CD4-positive, CD25-positive, alpha-beta regulatory T cell (primary cell): ENCODE measurements around the gene LGMN. TPM values are rescaled to one million over a fixed set of nuclear protein-coding genes. Genes with fewer than 3 reads are reported as not detected.

Experiments used
- ATAC-seq, 2 donors: fragments of 150-1000 bp; cut with Tn5 transposase; one replicate each; pipeline ENCODE4 v1.10.0; 2021; ENCODE audit warnings: low read depth in 2 of 2, moderate number of reproducible peaks in 2 of 2, moderate library complexity in 1 of 2
- DNase-seq, 3 donors: peaks; one replicate each; pipeline versions ENCODE4 v3.0.0 to v3.0.0-alpha.2; 2012 to 2022; ENCODE audit warnings: mixed read lengths in 1 of 3
- H3K27ac ChIP-seq: one replicate; pipeline ENCODE4 v1.7.0; 2013; ENCODE audit warnings: mild to moderate bottlenecking, low read length; ENCODE audit not compliant: insufficient read depth, poor library complexity, severe bottlenecking
- H3K27me3 ChIP-seq: one replicate; pipeline ENCODE4 v1.7.0; 2013; ENCODE audit warnings: low read length; ENCODE audit not compliant: control insufficient read depth, insufficient read depth
- H3K36me3 ChIP-seq: one replicate; pipeline ENCODE4 v1.7.0; 2013; ENCODE audit warnings: mild to moderate bottlenecking, low read length, moderate library complexity; ENCODE audit not compliant: control insufficient read depth, insufficient read depth
- H3K4me1 ChIP-seq: 2 replicates; pipeline ENCODE4 v1.7.0; 2013; ENCODE audit warnings: mild to moderate bottlenecking, low read length; ENCODE audit not compliant: insufficient read depth, control insufficient read depth, poor library complexity, severe bottlenecking
- H3K4me3 ChIP-seq: one replicate; pipeline ENCODE4 v1.7.0; 2013; ENCODE audit warnings: low read depth, mild to moderate bottlenecking, low read length, moderate library complexity
- H3K9me3 ChIP-seq, 2 experiments: 1 replicate in 1 of 2; 2 replicates in 1 of 2; pipeline ENCODE4 v1.7.0; 2013; ENCODE audit warnings: low read length in 2 of 2, mild to moderate bottlenecking in 1 of 2, moderate library complexity in 1 of 2; ENCODE audit not compliant: control insufficient read depth in 2 of 2
- H3K27ac Mint-ChIP-seq, 3 donors: one replicate each; pipeline ENCODE4 v1.8.0; 2020 to 2022; ENCODE audit warnings: mild to moderate bottlenecking in 3 of 3, mixed read lengths in 3 of 3, moderate library complexity in 2 of 3
- H3K27me3 Mint-ChIP-seq: one replicate; pipeline ENCODE4 v1.8.0; 2022; ENCODE audit warnings: mild to moderate bottlenecking, mixed read lengths
- H3K36me3 Mint-ChIP-seq: one replicate; pipeline ENCODE4 v1.8.0; 2020; ENCODE audit warnings: mixed read lengths
- H3K4me1 Mint-ChIP-seq, 4 donors: one replicate each; pipeline ENCODE4 v1.8.0; 2020 to 2022; ENCODE audit warnings: mixed read lengths in 4 of 4, mild to moderate bottlenecking in 1 of 4
- H3K4me3 Mint-ChIP-seq, 4 donors: one replicate each; pipeline ENCODE4 v1.8.0; 2020 to 2022; ENCODE audit warnings: mild to moderate bottlenecking in 4 of 4, mixed read lengths in 4 of 4, moderate library complexity in 3 of 4
- H3K9me3 Mint-ChIP-seq, 7 donors: one replicate each; pipeline ENCODE4 v1.8.0; 2020 to 2022; ENCODE audit warnings: mixed read lengths in 7 of 7, mild to moderate bottlenecking in 3 of 7, moderate library complexity in 2 of 7
- polyA plus RNA-seq, 4 donors: library from polyadenylated mRNA; unstranded; fragments of 300-500 nt; fragmentation: Illumina TruSeq; gene quantifications; one replicate each; pipeline ENCODE4 v1.2.3, GENCODE V29; 2021
- total RNA-seq: library from RNA; stranded (reverse); gene quantifications from one replicate; pipeline ENCODE4 v1.2.3, GENCODE V29; 2022

LGMN gene
- 10.9 TPM for total RNA-seq
- 10 to 100 TPM; 15.4 to 34.4 (median 19.7) TPM for polyA plus RNA-seq

DNA sequence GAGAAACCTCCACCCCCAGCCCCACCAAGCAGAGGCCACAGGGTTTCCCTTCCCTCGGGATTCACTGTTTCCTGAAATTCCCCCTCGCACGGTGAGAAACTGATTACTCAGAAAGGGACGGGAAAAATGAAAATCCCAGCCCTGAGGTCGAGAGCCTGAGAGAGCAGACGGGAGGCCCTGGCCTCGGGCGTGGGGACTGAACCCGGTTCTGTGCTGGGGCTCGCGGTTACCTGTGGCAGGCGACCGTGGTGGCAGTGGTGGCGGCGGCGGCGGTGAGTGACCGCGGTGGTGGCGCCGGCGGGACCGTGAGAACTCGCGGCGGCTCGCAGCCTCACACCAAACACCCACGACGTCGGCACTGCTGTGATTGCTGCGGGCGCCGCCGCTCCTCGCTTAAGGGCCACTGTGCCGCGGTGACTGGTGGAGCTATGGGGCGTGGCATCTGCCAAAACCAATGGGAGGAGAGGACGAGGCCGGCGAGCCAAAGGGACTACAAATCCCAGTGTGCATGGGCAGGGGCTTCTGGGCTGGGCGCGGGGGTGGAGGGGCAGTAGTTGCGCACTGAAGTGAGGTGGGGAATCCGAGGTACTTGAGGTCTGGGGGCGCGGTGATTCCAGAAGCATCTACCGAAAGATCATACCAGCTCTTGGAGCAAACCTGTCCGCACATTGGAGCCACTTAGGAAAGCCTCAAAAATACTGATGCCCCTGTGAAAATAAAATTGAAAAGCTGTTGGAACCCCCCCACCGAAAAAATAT, at the start of gene LGMN:
Gene LGMN (minus strand): TSS at position 369 of the 758 bp plus-strand sequence. CDS start 15,841 bp downstream, outside the sequence.
- H3K36me3 ChIP-seq: no peaks in the 10 kb centered on the region
- peak within 1 kb of the TSS; percentile 87 for H3K4me3 ChIP-seq
- peak; percentile 73 to 93 (median 83) for DNase-seq
- Mint-ChIP-seq H3K4me3 (peak within 1 kb of the TSS; percentile 88 to 93 (median 90)), H3K27me3 (peaks cover 27% of the 10 kb centered on the region), H3K27ac (peak within 1 kb of the TSS in 2 of 3 donors; percentile 76 to 89), H3K9me3 (peaks cover 0 to 1% (median 0%) of the 10 kb centered on the region in 7 donors), H3K4me1 (peaks cover 17 to 56% (median 31%) of the 10 kb centered on the region in 4 donors), H3K36me3 (peaks cover 4% of the 10 kb centered on the region)
- H3K4me1 ChIP-seq: peaks cover 22% of the 10 kb centered on the region
- no peaks in the 10 kb centered on the region for H3K9me3 ChIP-seq
- peaks cover 5% of the 10 kb centered on the region for H3K27me3 ChIP-seq
- no peak within 1 kb of the TSS for H3K27ac ChIP-seq
- ATAC-seq: peak; percentile 95 to 97

- Histone ChIP-seq H3K27me3 (no peaks in the 10 kb centered on the region), H3K27ac (peak overlapping the region; percentile 80), H3K4me3 (peak overlapping the region; percentile 89), H3K4me1 (peaks cover 20% of the 10 kb centered on the region), H3K36me3 (peaks cover 15% of the 10 kb centered on the region), H3K9me3 (peaks cover 4 to 10% of the 10 kb centered on the region in 2 experiments)
- H3K27me3 Mint-ChIP-seq: peaks cover 6% of the 10 kb centered on the region
- H3K9me3 Mint-ChIP-seq: peaks cover 0 to 11% (median 5%) of the 10 kb centered on the region in 7 donors
- peak overlapping the region; percentile 72 to 96 (median 94) for H3K4me3 Mint-ChIP-seq
- H3K4me1 Mint-ChIP-seq: peaks cover 20 to 47% (median 38%) of the 10 kb centered on the region in 4 donors
- no peak for ATAC-seq
- no peak for DNase-seq
- peaks cover 20% of the 10 kb centered on the region for H3K36me3 Mint-ChIP-seq
- H3K27ac Mint-ChIP-seq: peak overlapping the region; percentile 86 to 96 (median 86)
Observed at GRCh38 chr14:92794961-92795360, 46.5 kb upstream of the LGMN start.

DNA sequence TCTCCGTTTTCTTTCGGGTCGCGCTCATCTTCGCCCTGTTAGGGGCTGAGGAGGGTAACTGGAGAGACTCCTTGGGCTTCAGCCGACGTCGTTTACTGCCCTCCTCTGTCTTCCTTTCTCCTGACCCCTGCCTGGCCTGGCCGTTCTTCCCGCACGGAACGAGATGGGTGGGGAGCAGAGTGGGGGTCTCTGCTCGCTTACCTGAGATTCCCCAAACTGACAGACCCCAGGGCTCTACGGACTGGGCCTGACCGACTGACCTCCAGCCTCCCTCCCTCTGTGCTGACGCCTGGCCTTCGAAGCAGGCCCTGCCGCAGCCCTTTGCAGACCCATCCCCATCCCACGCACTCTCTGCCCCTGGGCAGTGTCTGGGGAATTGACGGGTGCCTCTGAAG, 46.1 kb upstream of the LGMN start:
- Mint-ChIP-seq H3K9me3 (peaks cover 2 to 15% (median 7%) of the 10 kb centered on the region in 7 donors), H3K36me3 (peaks cover 16% of the 10 kb centered on the region), H3K27me3 (peaks cover 6% of the 10 kb centered on the region), H3K4me1 (peaks cover 17 to 43% (median 34%) of the 10 kb centered on the region in 4 donors), H3K27ac (peak overlapping the region; percentile 86 to 96 (median 86)), H3K4me3 (peak overlapping the region; percentile 72 to 96 (median 94))
- Histone ChIP-seq H3K4me1 (peaks cover 16% of the 10 kb centered on the region), H3K27ac (peak overlapping the region; percentile 80), H3K4me3 (peak overlapping the region; percentile 89), H3K36me3 (peaks cover 15% of the 10 kb centered on the region), H3K9me3 (peaks cover 8 to 14% of the 10 kb centered on the region in 2 experiments), H3K27me3 (no peaks in the 10 kb centered on the region)
- no peak for ATAC-seq
- no peak for DNase-seq

DNA sequence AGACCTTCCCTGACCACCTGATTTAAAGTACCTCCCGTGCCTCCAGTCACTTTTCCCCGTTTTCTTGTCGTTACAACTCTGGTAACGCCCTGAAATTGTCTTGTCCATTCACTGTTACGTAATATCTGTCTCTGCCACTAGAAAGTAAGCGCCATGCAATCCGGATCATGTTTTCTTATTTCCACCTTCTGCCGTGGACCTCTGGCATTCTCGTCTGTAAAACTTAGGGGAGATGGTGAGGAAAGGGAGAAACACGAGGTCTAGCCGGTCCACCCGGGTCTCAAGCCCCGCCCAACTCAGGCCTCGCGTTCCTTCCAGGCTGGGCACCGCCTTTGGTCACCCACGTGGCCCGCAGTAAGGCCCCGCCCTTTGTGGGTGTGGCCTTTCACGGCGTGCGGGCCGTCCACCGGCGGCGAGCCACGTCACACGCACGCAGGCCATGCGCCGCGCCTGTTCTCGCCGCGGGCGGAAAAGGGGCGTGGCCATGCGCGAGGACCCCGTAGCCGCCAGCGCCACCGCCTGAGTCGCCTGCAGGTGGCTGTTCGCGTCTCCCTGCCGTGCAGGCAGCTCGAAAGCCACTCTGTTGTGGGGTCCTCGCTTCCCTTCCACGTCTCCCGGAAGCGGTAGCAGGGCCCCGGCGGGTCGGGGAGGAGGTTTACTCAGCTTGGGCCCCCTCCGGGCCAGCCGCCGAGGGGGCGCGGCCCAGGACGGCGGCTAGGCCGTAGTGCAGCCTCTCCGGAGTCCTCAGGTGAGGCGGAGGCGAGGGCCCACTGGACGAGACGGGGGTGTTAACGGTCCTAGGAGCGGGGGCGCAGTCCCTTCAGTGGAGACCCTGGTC, 45.5 kb upstream of the LGMN start, which contains the start of gene GOLGA5:
Gene GOLGA5 (plus strand): TSS at position 597 of the 838 bp plus-strand sequence. CDS start 3,133 bp downstream, outside the sequence.
- H3K27me3 ChIP-seq: no peaks in the 10 kb centered on the region
- H3K27ac Mint-ChIP-seq: peak within 1 kb of the TSS; percentile 86 to 96 (median 86)
- H3K27me3 Mint-ChIP-seq: peaks cover 6% of the 10 kb centered on the region
- peak within 1 kb of the TSS; percentile 72 to 96 (median 94) for H3K4me3 Mint-ChIP-seq
- peak within 1 kb of the TSS; percentile 89 for H3K4me3 ChIP-seq
- ATAC-seq: peak; percentile 89 to 92
- peaks cover 14 to 20% of the 10 kb centered on the region in 2 experiments for H3K9me3 ChIP-seq
- peaks cover 16% of the 10 kb centered on the region for H3K36me3 Mint-ChIP-seq
- DNase-seq: peak; percentile 96 to 100 (median 99)
- H3K4me1 Mint-ChIP-seq: peaks cover 17 to 43% (median 33%) of the 10 kb centered on the region in 4 donors
- H3K4me1 ChIP-seq: peaks cover 16% of the 10 kb centered on the region
- peak within 1 kb of the TSS; percentile 80 for H3K27ac ChIP-seq
- H3K9me3 Mint-ChIP-seq: peaks cover 2 to 21% (median 8%) of the 10 kb centered on the region in 7 donors
- peaks cover 15% of the 10 kb centered on the region for H3K36me3 ChIP-seq

GRCh38 chr14:92792885-92793284, 44.5 kb upstream of the LGMN start:
- DNase-seq: no peak
- Histone ChIP-seq H3K9me3 (peaks cover 20 to 25% of the 10 kb centered on the region in 2 experiments), H3K36me3 (peaks cover 6% of the 10 kb centered on the region), H3K4me1 (peaks cover 14% of the 10 kb centered on the region), H3K27me3 (no peaks in the 10 kb centered on the region), H3K27ac (no peak overlapping the region), H3K4me3 (no peak overlapping the region)
- no peak for ATAC-seq
- H3K27me3 Mint-ChIP-seq: peaks cover 6% of the 10 kb centered on the region
- peaks cover 2 to 24% (median 11%) of the 10 kb centered on the region in 7 donors for H3K9me3 Mint-ChIP-seq
- peak overlapping the region in 1 of 3 donors; percentile 86 for H3K27ac Mint-ChIP-seq
- H3K36me3 Mint-ChIP-seq: peaks cover 9% of the 10 kb centered on the region
- peak overlapping the region in 3 of 4 donors; percentile 5 to 94 (median 72) for H3K4me3 Mint-ChIP-seq
- peaks cover 17 to 36% (median 28%) of the 10 kb centered on the region in 4 donors for H3K4me1 Mint-ChIP-seq

- no peak overlapping the region for H3K27ac ChIP-seq
- H3K9me3 ChIP-seq: peaks cover 20 to 25% of the 10 kb centered on the region in 2 experiments
- no peaks in the 10 kb centered on the region for H3K27me3 ChIP-seq
- Mint-ChIP-seq H3K9me3 (peaks cover 2 to 24% (median 11%) of the 10 kb centered on the region in 7 donors), H3K27me3 (peaks cover 6% of the 10 kb centered on the region), H3K27ac (no peak overlapping the region), H3K4me3 (no peak overlapping the region), H3K36me3 (peaks cover 3% of the 10 kb centered on the region), H3K4me1 (peaks cover 2 to 9% (median 8%) of the 10 kb centered on the region in 4 donors)
- ATAC-seq (no peak), DNase-seq (no peak)
- peaks cover under 1% of the 10 kb centered on the region for H3K4me1 ChIP-seq
- H3K4me3 ChIP-seq: no peak overlapping the region
- H3K36me3 ChIP-seq: no peaks in the 10 kb centered on the region
Observed at GRCh38 chr14:92789457-92790089, 41.1 kb upstream of the LGMN start.

DNA sequence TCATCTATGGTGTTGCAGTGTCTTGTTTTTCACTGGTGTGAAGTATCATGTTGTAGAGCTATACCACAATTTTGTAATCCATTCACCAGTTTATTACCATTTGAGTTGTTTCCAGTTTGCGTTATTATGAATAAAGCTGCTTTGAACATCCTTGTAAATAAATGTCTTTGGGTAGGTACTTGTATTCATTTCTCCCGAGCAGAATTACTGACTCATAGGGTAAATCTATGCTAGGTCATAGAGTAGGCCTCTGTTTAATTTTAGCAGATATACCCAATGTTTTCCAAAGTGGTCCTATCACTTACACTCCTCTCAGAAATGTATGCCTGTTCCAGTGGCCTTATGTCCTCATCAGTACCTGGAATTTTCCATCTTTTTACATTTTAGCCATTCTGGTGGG, 39.1 kb upstream of the LGMN start:
- H3K9me3 ChIP-seq: peaks cover 20 to 25% of the 10 kb centered on the region in 2 experiments
- Mint-ChIP-seq H3K4me3 (no peak overlapping the region), H3K36me3 (peaks cover 3% of the 10 kb centered on the region), H3K9me3 (peaks cover 2 to 24% (median 11%) of the 10 kb centered on the region in 7 donors), H3K4me1 (peaks cover 0 to 8% (median 5%) of the 10 kb centered on the region in 4 donors), H3K27ac (no peak overlapping the region), H3K27me3 (peaks cover 12% of the 10 kb centered on the region)
- H3K4me1 ChIP-seq: no peaks in the 10 kb centered on the region
- no peaks in the 10 kb centered on the region for H3K27me3 ChIP-seq
- H3K27ac ChIP-seq: no peak overlapping the region
- H3K4me3 ChIP-seq: no peak overlapping the region
- ATAC-seq: no peak
- DNase-seq: no peak
- no peaks in the 10 kb centered on the region for H3K36me3 ChIP-seq
